GM12878 (cell line): ENCODE measurements around the gene COX6A1. TPM values are rescaled to one million over a fixed set of nuclear protein-coding genes. Genes with fewer than 3 reads are reported as not detected.

Experiments used
- ATAC-seq: fragments of 200-7000 bp; cut with Tn5 transposase; 3 replicates; pipeline ENCODE4 v1.9.1; 2020; ENCODE audit warnings: mild to moderate bottlenecking, moderate library complexity
- BruUV-seq: library from RNA; stranded (reverse); fragments of 400-500 nt; replicated peaks from 2 replicates; lab custom pipeline; 2021; lab: Mats Ljungman, UMichigan
- CTCF ChIA-PET: fragments of 300-600 bp; sonication (Branson Sonifier 250); formaldehyde crosslinking; extraction: SDS; loops from one replicate; lab custom pipeline; 2021; ENCODE audit warnings: inconsistent platforms; lab: Yijun Ruan, JAX
- POLR2A ChIA-PET: fragments of 350-600 bp; formaldehyde crosslinking; extraction: SDS; loops from one replicate; lab custom pipeline; 2021; ENCODE audit warnings: inconsistent platforms; lab: Charles Lee
- RAD21 ChIA-PET: fragments of 300-600 bp; sonication (Branson Sonifier 250); formaldehyde crosslinking; loops from one replicate; lab custom pipeline; 2023; ENCODE audit warnings: antibody characterized with exemption; ENCODE audit not compliant: unreplicated experiment; lab: Charles Lee
- SMC1A ChIA-PET: fragments of 300-600 bp; sonication (Branson Sonifier 250); formaldehyde crosslinking; loops from one replicate; lab custom pipeline; 2023; ENCODE audit not compliant: unreplicated experiment, uncharacterized antibody; lab: Charles Lee
- DNase-seq: peaks from one replicate; pipeline ENCODE4 v3.0.0-alpha.2; 2011; ENCODE audit warnings: low read depth, low spot score
- FAIRE-seq: peaks from 3 replicates; lab custom pipeline; 2011; peaks lifted over from hg19 to GRCh38; lab: Jason Lieb, UNC
- H2AFZ ChIP-seq: 2 replicates; pipeline ENCODE4 v1.6.0; 2011; ENCODE audit warnings: low read depth, low read length, control low read depth; ENCODE audit not compliant: control insufficient read depth
- H3K27ac ChIP-seq: 2 replicates; pipeline ENCODE4 v1.5.1; 2011; ENCODE audit warnings: control low read depth; ENCODE audit not compliant: control insufficient read depth, insufficient read depth
- H3K27me3 ChIP-seq, 2 experiments: replicated peaks in 1 of 2; 2 replicates each; pipeline versions ENCODE4 v1.6.0 to v1.6.1; 2011; ENCODE audit warnings: low read length in 1 of 2; ENCODE audit not compliant: control insufficient read depth in 2 of 2, insufficient read depth in 2 of 2
- H3K36me3 ChIP-seq, 2 experiments: 2 replicates each; pipeline ENCODE4 v1.5.1; 2011; ENCODE audit warnings: low read length in 1 of 2; ENCODE audit not compliant: control insufficient read depth in 2 of 2, insufficient read depth in 2 of 2
- H3K4me1 ChIP-seq: 2 replicates; pipeline ENCODE4 v1.6.1; 2011; ENCODE audit warnings: mild to moderate bottlenecking, low read length, moderate library complexity, mixed read lengths; ENCODE audit not compliant: control insufficient read depth, insufficient read depth
- H3K4me2 ChIP-seq: 2 replicates; pipeline ENCODE4 v1.6.0; 2011; ENCODE audit warnings: control low read depth; ENCODE audit not compliant: control insufficient read depth, insufficient read depth
- H3K4me3 ChIP-seq: fragments of 200-600 bp; sonication (generic); 2 replicates; pipeline ENCODE4 v1.5.1; 2016
- H3K79me2 ChIP-seq: 2 replicates; pipeline ENCODE4 v1.6.0; 2011; ENCODE audit warnings: low read length; ENCODE audit not compliant: control insufficient read depth, insufficient read depth
- H3K9ac ChIP-seq: 2 replicates; pipeline ENCODE4 v1.8.0; 2011; ENCODE audit warnings: low read length, control low read depth, mixed read lengths; ENCODE audit not compliant: control insufficient read depth, insufficient read depth
- H3K9me3 ChIP-seq: replicated peaks from 3 replicates; pipeline ENCODE4 v1.5.1; 2011; ENCODE audit warnings: mild to moderate bottlenecking, low read length; ENCODE audit not compliant: control insufficient read depth, insufficient read depth
- H4K20me1 ChIP-seq: 2 replicates; pipeline ENCODE4 v1.6.0; 2011; ENCODE audit not compliant: control insufficient read depth, insufficient read depth
- BHLHE40 ChIP-seq, 2 experiments: fragments of 450-650 bp in 1 of 2; IDR thresholded peaks; 2 replicates each; pipeline ENCODE4 v1.6.1; 2011 to 2017; ENCODE audit warnings: low read depth in 2 of 2, borderline replicate concordance in 1 of 2, improper control_type of control experiment in 1 of 2, low read length in 1 of 2, mild to moderate bottlenecking in 1 of 2
- BMI1 ChIP-seq: fragments of 450-650 bp; IDR thresholded peaks from 2 replicates; pipeline ENCODE4 v1.6.1; 2016; ENCODE audit warnings: mild to moderate bottlenecking, moderate library complexity, borderline replicate concordance
- CBFB ChIP-seq: IDR thresholded peaks from 2 replicates; pipeline ENCODE4 v1.6.1; 2016; ENCODE audit warnings: antibody characterized with exemption, low read depth
- ETV6 ChIP-seq, 2 experiments: fragments of 450-650 bp in 1 of 2; IDR thresholded peaks in 1 of 2; conservative IDR thresholded peaks in 1 of 2; 2 replicates each; pipeline ENCODE4 v1.6.1; 2014; ENCODE audit warnings: antibody characterized with exemption in 1 of 2, borderline replicate concordance in 1 of 2, low read depth in 1 of 2, mild to moderate bottlenecking in 1 of 2, moderate library complexity in 1 of 2
- NRF1 ChIP-seq: conservative IDR thresholded peaks from 2 replicates; pipeline ENCODE4 v1.6.1; 2011; ENCODE audit warnings: mild to moderate bottlenecking, low read depth, low read length, improper control_type of control experiment
- RFX5 ChIP-seq: IDR thresholded peaks from 2 replicates; pipeline ENCODE4 v1.6.1; 2011; ENCODE audit warnings: low read depth, low read length, improper control_type of control experiment
- SMARCA5 ChIP-seq: fragments of 450-650 bp; IDR thresholded peaks from 2 replicates; pipeline ENCODE4 v1.6.1; 2017; ENCODE audit warnings: mild to moderate bottlenecking
- WGBS: methylation state at CpG from one replicate; pipeline ENCODE4 v1.1.6; 2016; ENCODE audit warnings: low lambda C conversion rate; ENCODE audit not compliant: insufficient replicate concordance, insufficient coverage; ENCODE audit errors: missing lambda C conversion rate; 5-methylcytosine and 5-hydroxymethylcytosine counted together
- in situ Hi-C: fragments of 300-500 bp; cut with MboI; formaldehyde crosslinking; loops from 9 replicates; pipeline ENCODE4 v1.14.3; 2018; ENCODE audit warnings: mixed read lengths
- intact Hi-C: fragments of 100-400 bp; cut with micrococcal nuclease; formaldehyde crosslinking; loops from one replicate; pipeline ENCODE4 v1.14.2; 2022; ENCODE audit not compliant: unreplicated experiment
- polyA plus RNA-seq, 11 experiments: library from polyadenylated mRNA; depleted of rRNA in 4 of 11; unstranded in 6 of 11; stranded (reverse) in 5 of 11; fragments of >200 nt; fragmentation: Nextera tagmentation in 4 of 11; fragmentation: Illumina TruSeq in 1 of 11; extraction: Ambion mirVana in 4 of 11; extraction: Trizol in 1 of 11; gene quantifications; 1 replicate in 1 of 11; 2 replicates in 10 of 11; pipeline versions ENCODE4 v1.2.1 to v1.2.3, GENCODE V29; 2011 to 2016; ENCODE audit warnings: inconsistent platforms in 2 of 11, missing spikeins in 2 of 11, low read depth in 1 of 11
- total RNA-seq, 4 experiments: library from RNA; depleted of rRNA in 3 of 4; stranded (reverse); fragments of >200 nt in 3 of 4; fragmentation: Illumina TruSeq in 1 of 4; extraction: Trizol in 1 of 4; gene quantifications; 2 replicates each; pipeline versions ENCODE4 v1.2.1 to v1.2.3, GENCODE V29; 2013 to 2021
- TF ChIP-seq, protein P1 (sequence below): IDR thresholded peaks from 2 replicates; pipeline ENCODE4 v1.6.1; 2011; ENCODE audit warnings: borderline replicate concordance, low read depth, mild to moderate bottlenecking, moderate library complexity, mixed read lengths, low read length; ENCODE audit not compliant: insufficient read depth; ENCODE audit errors: extremely low read length
- TF ChIP-seq, protein P2 (sequence below): fragments of 450-650 bp; IDR thresholded peaks from 2 replicates; pipeline ENCODE4 v1.6.1; 2017; ENCODE audit warnings: mild to moderate bottlenecking, moderate library complexity
- TF ChIP-seq, protein P3 (sequence below): fragments of 450-650 bp; IDR thresholded peaks from 2 replicates; pipeline ENCODE4 v1.6.1; 2014; ENCODE audit warnings: mild to moderate bottlenecking

Gene COX6A1
- total and polyA plus RNA-seq, 10 of the 15 experiments (the other 5 are each of a cell fraction or from before 2014, with no cell fraction given), result 408 to 2,723 (median 1,019) TPM

DNA sequence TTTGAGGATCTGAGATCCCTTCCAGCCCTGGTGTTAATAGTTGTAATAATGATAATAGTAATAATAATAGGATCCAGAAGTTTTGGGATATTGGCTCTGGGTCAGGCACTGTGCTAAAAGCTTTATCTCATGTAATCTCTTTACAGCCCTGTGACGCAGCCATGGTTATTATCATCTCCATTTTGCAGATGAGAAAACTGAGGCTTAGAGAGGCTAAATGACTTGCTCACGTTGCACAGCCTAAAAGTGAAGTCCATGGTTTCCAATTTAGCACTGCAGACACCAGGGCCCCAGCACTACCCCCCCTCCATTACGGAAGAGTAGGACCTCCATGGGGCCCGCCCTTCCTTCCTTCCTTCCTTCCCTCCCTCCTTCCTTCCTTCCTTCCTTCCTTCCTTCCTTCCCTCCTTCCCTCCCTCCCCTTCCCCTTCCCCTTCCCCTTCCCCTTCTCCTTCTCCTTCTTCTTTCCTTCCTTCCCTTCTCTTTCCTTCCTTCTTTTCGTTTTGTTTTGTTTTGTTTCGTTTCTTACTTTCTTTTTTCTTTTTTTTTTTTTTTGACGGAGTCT is 14.9 kb upstream of the COX6A1 start:
- DNase-seq (no peak), ATAC-seq (no peak), FAIRE-seq (no peak)
- SMC1A ChIA-PET, result no interaction called here
- Histone ChIP-seq H3K9me3 (no peaks in the 10 kb centered on the region), H3K27me3 (no peaks in the 10 kb centered on the region; a peak in 1 of 4 replicates), H3K4me3 (no peak overlapping the region), H2AFZ (no peak overlapping the region), H3K27ac (no peak overlapping the region)
- RAD21 ChIA-PET, result no interaction called here
- CTCF ChIA-PET, result no interaction called here
- no TSS peak for BruUV-seq
- POLR2A ChIA-PET, result no interaction called here
- TF ChIP-seq BMI1, result no peak
- TF ChIP-seq BHLHE40 (IDR thresholded peaks at IDR 0.05; ENCODE audit: borderline replicate concordance in 1 of 2, low read depth in 2 of 2, low read length in 1 of 2), result no peak
- TF ChIP-seq NRF1, result no peak
- TF ChIP-seq, protein P1, sequence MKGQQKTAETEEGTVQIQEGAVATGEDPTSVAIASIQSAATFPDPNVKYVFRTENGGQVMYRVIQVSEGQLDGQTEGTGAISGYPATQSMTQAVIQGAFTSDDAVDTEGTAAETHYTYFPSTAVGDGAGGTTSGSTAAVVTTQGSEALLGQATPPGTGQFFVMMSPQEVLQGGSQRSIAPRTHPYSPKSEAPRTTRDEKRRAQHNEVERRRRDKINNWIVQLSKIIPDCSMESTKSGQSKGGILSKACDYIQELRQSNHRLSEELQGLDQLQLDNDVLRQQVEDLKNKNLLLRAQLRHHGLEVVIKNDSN, result no peak
- TF ChIP-seq SMARCA5, result no peak
- no peak for TF ChIP-seq ETV6 (conservative IDR thresholded peaks at IDR 0.05 in 1 of 2, IDR thresholded peaks at IDR 0.05 in 1 of 2; ENCODE audit: borderline replicate concordance in 1 of 2, low read depth in 1 of 2)
- TF ChIP-seq, protein P2, sequence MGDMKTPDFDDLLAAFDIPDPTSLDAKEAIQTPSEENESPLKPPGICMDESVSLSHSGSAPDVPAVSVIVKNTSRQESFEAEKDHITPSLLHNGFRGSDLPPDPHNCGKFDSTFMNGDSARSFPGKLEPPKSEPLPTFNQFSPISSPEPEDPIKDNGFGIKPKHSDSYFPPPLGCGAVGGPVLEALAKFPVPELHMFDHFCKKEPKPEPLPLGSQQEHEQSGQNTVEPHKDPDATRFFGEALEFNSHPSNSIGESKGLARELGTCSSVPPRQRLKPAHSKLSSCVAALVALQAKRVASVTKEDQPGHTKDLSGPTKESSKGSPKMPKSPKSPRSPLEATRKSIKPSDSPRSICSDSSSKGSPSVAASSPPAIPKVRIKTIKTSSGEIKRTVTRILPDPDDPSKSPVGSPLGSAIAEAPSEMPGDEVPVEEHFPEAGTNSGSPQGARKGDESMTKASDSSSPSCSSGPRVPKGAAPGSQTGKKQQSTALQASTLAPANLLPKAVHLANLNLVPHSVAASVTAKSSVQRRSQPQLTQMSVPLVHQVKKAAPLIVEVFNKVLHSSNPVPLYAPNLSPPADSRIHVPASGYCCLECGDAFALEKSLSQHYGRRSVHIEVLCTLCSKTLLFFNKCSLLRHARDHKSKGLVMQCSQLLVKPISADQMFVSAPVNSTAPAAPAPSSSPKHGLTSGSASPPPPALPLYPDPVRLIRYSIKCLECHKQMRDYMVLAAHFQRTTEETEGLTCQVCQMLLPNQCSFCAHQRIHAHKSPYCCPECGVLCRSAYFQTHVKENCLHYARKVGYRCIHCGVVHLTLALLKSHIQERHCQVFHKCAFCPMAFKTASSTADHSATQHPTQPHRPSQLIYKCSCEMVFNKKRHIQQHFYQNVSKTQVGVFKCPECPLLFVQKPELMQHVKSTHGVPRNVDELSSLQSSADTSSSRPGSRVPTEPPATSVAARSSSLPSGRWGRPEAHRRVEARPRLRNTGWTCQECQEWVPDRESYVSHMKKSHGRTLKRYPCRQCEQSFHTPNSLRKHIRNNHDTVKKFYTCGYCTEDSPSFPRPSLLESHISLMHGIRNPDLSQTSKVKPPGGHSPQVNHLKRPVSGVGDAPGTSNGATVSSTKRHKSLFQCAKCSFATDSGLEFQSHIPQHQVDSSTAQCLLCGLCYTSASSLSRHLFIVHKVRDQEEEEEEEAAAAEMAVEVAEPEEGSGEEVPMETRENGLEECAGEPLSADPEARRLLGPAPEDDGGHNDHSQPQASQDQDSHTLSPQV, result no peak
- TF ChIP-seq, protein P3, sequence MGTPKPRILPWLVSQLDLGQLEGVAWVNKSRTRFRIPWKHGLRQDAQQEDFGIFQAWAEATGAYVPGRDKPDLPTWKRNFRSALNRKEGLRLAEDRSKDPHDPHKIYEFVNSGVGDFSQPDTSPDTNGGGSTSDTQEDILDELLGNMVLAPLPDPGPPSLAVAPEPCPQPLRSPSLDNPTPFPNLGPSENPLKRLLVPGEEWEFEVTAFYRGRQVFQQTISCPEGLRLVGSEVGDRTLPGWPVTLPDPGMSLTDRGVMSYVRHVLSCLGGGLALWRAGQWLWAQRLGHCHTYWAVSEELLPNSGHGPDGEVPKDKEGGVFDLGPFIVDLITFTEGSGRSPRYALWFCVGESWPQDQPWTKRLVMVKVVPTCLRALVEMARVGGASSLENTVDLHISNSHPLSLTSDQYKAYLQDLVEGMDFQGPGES, result no peak
- TF ChIP-seq CBFB, result no peak
- TF ChIP-seq RFX5, result no peak
- TF ChIP-seq, all 136 proteins: peak for 0
- Histone ChIP-seq H3K4me1 (no peaks in the 10 kb centered on the region), H3K4me2 (no peak overlapping the region), H3K79me2 (no peaks in the 10 kb centered on the region), H3K9ac (no peak overlapping the region), H4K20me1 (no peaks in the 10 kb centered on the region), H3K36me3 (no peaks in the 10 kb centered on the region)
- in situ Hi-C loops (no loop called here), intact Hi-C loops (no loop called here)
- 18% methylated on average over 4 of the region's 7 CpGs for WGBS
